Hematopoietic multipotent progenitor cell treated with erythropoietin and hydrocortisone succinate and interleukin-3 and kit ligand, for 15 days (in vitro differentiated cells): ENCODE measurements around the gene ATP9B.
"Not testable (repeated sequence)": the region's sequence is repeated elsewhere in the genome, so short reads cannot be mapped to it uniquely, and the experiment has no call there.

Experiments
- DNase-seq: peaks from one replicate; pipeline ENCODE4 v3.0.0-alpha.2; 2015; ENCODE audit warnings: low spot score

Gene ATP9B

GRCh38 chr18:79290409-79290808 is 221.2 kb downstream of the ATP9B start:
- not testable (repeated sequence) for DNase-seq

- no peak for DNase-seq
Measured at GRCh38 chr18:79290876-79291275, 221.7 kb downstream of the ATP9B start.

DNA sequence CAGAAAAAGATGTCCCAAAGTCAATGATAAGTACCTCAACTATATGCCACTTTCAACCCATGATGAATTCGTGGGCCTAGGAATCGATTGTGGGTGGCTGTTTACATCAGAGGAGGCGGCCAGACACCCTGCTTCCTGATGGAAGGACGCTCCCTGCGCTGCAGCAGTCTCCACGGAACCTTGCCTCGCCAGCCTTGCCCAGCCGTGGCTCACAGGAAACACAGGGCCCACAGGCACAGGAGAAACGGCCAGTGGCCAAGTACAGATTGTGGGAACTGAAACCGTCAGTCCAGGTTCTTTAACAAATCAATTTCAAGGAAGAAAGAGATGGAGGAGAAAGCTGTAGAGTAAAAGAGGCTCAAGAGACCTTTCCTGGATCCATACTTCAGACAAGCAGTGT is 225.0 kb downstream of the ATP9B start:
- DNase-seq = no peak

- DNase-seq = no peak
Measured at GRCh38 chr18:79299272-79299671, 230.1 kb downstream of the ATP9B start.

GRCh38 chr18:79299711-79300110 is 230.5 kb downstream of the ATP9B start:
- no peak for DNase-seq

GRCh38 chr18:79300413-79300812 is 231.2 kb downstream of the ATP9B start:
- DNase-seq = no peak

GRCh38 chr18:79302120-79302519 is 232.9 kb downstream of the ATP9B start:
- no peak for DNase-seq

DNA sequence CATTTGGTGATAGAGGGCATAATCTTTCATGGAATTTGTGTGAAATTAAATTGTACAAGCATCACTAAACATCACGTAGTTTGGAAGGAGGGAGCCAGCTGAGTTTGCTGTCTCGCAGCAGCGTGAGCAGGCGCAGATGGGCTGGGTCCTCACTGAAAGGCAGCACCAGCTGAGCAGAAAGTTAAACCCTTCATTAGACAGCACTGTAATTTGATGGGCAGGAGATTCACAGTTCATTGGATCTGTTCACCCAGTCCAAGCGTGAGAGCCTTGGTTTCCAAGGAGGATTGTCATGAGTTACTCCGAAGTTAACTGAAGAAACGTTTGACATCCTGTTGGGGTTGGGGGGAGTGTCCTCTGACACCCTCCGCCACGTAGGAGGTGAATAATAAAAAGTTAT is 236.7 kb downstream of the ATP9B start:
- DNase-seq = no peak

- no peak for DNase-seq
Measured at GRCh38 chr18:79309614-79310358, 240.6 kb downstream of the ATP9B start.

GRCh38 chr18:79314838-79315388 is 245.7 kb downstream of the ATP9B start:
- DNase-seq = no peak

DNA sequence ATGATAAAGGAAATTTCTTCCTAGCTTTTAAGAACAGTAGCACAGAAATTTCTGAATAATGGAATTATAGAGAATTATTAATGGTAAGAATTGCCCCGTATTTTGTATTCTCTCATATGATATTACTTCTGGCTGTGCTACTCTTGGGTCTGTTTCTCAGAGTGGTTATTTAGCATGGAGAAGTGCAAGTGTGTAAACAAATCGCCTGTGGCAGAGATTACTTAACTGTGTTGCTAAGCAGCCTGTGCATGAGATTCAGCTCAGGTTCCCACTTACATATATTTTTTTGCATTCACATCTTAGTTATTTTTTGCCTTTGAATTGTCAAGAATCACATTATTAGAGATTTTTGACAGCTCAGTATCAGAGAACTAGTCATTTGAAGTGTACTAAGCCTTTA is 246.4 kb downstream of the ATP9B start:
- no peak for DNase-seq

GRCh38 chr18:79317703-79318102 is 248.5 kb downstream of the ATP9B start:
- DNase-seq = no peak

- DNase-seq = no peak
Measured at GRCh38 chr18:79318142-79318673, 249.0 kb downstream of the ATP9B start.

DNA sequence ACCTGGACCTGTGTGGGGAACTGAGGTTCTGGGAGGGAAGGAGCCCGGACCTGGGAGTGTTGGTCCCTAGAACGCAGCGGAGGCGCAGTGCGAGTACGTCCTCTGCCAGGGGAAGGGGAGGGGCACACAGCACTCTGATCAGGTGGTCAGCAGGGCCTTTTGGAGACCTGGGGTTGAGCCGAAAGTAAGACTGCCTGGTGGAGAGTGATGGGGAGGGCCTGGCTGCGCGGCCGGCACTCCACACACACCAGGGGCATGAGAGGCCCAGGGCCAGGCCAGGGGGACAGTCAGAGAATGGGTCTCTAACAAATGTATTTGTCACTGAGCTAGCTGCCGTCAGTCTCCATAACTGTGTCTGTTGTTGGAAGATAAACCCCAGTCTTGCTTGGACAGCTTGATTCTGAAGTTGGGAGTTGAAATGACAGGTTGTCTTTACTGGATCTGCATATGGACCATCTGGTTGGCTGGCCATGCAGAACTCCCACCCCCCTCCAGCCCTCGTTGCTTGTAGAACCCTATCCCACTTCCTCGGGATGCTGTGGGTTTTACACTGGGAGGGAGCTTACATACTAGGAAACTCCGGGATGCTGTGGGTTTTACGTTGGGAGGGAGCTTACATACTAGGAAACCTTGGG is 251.1 kb downstream of the ATP9B start:
- no peak for DNase-seq

DNA sequence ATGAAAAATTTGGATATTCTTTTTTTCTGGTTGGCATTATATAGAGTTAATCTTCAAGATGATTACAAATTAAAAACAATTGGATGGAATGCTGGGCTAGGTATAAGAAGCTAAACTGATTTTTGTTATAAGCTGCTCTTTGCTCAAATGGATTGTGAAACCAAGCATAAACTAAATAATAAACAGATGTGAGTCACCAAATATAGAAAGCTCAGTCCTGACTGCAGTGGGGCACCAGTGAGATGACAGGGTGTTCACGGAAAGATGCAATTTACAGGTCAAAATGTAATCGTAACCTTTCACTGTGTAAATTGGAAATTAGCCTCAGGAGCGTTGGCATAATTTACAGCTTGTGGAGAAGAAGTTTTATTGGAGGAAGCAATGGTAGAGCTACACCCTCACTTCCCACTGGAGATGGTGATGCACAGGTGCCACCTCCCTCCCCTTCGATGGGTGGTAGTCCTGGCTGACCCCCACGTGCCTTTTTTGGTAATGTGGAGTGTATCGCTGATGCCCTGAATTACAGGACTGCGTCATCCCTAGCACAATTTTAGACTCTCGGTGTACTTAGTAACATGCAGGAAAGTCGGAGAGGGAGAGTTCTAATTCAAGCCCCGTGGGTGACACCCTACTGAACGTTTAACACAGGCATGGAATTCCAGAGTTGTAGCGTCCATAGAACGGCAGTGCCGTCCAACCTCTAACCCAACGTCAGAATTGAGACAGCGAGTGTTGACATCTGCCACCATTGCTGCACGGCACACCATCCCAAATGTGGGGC is 252.6 kb downstream of the ATP9B start:
- DNase-seq = no peak

GRCh38 chr18:79322441-79322840 is 253.2 kb downstream of the ATP9B start:
- DNase-seq = no peak

GRCh38 chr18:79323471-79323870 is 254.3 kb downstream of the ATP9B start:
- no peak for DNase-seq

DNA sequence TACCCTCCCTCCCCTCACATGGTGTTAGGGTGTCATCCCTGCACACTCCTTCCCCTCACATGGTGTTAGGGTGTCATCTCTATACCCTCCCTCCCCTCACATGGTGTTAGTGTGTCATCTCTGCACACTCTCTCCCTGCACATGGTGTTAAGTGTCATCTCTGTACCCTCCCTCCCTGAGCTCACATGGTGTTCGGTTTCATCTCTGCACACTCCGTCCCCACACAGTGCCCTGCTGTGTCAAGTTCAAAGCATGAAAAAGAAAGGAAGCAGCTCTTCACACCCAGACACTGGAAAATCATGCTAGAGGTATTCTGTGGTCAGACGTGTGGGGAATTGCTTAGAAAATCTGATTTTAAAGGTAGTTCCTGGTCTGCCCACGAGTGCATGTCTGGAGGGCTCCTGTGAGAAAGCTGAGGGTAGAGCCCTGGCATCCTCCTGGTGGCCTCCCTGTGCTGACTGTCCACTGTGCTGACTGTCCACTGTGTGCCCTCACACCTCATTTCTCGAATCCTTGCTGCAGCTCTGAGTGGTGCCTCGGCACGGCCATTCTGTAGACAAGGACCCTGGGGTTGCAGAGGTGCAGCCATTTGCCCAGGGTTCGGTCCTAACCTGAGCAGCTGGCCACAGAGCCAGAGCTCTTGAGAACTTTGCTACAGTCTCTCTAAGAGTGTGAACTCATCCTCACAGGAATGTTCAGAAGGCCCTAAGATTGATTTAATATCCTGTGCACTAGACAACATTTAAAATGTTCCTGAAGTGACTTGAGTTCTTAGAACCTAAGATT is 257.4 kb downstream of the ATP9B start:
- DNase-seq = no peak

GRCh38 chr18:79327199-79327721 is 258.1 kb downstream of the ATP9B start:
- no peak for DNase-seq

DNA sequence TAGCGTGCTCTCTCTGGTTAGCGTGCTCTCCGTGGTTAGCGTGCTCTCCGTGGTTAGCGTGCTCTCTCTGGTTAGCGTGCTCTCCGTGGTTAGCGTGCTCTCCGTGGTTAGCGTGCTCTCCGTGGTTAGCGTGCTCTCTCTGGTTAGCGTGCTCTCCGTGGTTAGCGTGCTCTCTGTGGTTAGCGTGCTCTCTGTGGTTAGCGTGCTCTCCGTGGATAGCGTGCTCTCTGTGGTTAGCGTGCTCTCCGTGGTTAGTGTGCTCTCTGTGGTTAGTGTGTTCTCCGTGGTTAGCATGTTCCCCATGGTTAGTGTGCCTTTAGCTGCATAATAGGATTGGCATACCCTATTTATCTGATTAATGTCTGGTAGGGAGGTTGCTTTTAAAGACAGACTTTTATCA is 258.7 kb downstream of the ATP9B start:
- not testable (repeated sequence) for DNase-seq

DNA sequence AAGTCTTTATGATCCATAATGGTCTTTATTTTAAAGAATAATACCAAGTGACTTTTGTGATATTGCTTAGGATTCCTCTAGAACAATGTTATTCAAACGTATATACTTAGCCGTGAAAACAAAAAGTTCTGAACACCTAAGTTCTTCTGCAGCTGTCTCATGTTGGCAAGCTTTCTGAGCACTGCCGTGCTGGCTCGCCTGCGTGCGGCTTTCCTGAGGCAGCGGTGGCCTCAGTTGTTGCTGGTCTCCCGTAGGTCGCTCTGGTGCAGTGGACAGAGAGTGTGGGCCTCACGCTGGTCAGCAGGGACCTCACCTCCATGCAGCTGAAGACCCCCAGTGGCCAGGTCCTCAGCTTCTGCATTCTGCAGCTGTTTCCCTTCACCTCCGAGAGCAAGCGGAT is 259.7 kb downstream of the ATP9B start:
- no peak for DNase-seq
